HG03103 (cell line): Measurements from ENCODE around the gene UNK.
"Not testable (repeated sequence)": the region's sequence is repeated elsewhere in the genome, so short reads cannot be mapped to it uniquely, and the experiment has no call there.

Experiments used
- ATAC-seq: cut with Tn5 transposase; IDR thresholded peaks from one replicate; pipeline ENCODE4 v1.9.1; 2021; ENCODE audit warnings: low read depth; ENCODE audit not compliant: unreplicated experiment

The UNK gene

DNA sequence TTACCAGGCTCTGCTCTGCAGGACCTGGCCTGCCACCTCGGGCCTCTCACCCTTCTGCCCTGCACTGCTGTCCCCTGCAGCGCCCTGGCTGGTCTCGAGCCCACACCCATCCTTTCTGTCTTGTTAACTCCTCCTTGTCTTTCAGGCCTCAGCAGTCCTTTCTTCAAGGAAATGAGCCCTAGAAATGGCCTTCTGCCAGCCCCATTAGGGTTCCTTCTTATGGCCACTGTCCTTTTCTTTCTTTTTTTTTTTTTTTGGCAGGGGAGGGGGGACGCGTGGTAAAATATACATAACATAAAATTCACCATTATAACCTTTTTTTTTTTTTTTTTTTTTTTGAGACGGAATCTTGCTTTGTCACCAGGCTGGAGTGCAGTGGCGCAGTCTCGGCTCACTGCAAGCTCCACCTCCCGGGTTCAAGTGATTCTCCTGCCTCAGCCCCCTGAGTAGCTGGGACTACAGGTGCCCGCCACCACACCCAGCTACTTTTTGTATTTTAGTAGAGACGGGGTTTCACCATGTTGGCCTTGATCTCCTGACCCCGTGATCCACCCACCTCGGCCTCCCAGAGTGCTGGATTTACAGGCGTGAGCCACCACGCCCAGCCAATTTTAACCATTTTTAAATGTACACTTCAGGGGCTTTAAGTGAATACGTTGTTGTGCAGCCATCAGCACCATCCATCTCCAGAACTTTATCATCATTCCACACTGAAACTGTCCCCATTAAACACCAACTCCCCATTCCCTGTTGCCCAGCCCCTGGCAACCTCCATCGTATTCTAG lies 81.0 kb downstream of the UNK start:
- ATAC-seq, result not testable (repeated sequence)

DNA sequence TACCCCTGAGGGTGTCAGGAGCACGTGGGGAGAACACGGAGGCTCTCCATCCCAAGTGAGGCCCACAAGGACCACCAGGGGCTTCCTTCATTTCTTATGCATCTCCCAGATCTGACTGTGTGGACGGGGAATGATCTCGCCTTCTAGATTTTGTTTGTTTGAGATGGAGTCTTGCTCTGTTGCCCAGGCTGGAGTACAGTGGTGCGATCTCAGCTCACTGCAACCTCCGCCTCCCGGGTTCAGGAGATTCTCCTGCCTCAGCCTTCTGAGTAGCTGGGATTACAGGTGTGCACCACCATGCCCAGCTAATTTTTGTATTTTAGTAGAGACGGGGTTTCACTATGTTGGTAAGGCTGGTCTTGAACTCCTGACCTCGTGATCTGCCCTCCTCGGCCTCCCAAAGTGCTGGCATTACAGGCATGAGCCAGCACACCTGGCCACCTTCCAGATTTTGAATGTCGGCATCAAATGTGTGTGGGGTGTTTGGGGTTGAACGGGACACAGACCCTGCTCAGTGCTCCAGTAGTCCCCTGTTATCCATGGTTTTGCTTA lies 84.2 kb downstream of the UNK start:
- ATAC-seq, result not testable (repeated sequence)

DNA sequence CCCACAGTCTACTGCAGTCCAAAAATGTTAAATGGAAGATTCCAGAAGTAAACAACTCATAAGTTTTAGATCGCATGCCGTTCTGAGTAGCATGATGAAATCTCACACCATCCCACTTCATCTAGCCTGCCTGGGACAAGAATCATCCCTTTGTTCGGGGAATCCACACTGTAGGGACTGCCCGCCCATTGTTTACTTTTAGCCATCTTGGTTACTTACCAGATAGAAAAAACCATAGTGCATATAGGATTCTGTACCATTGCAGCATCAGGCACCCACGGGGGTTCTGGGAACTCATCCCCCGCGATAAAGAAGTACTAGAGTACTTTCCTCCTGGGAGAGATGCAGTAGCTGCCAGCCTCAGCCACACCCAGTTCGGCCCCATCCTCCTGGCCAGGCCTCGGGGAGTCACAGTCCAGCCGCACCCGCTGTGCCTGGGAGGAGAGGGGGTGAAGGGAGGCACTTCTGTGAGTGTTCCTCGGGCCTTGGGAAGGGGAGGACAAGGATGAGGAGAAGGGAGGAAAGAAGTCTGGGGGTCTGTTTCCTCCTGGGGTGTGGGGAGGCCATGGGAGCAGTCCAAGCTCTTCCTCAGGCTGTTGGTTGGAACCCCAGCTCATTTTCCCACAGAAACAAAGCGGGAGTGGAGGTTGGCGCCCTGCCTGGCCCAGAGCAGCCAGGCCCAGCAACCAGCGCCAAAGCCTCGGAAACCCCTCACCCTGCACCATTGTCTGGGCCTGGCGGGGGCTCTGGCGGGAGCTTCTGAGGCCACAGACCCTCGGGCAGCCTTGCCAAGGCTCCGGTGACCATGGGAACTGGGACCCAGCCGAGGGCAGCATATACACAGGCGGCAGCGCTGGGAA lies 84.9 kb downstream of the UNK start:
- ATAC-seq, result no peak

DNA sequence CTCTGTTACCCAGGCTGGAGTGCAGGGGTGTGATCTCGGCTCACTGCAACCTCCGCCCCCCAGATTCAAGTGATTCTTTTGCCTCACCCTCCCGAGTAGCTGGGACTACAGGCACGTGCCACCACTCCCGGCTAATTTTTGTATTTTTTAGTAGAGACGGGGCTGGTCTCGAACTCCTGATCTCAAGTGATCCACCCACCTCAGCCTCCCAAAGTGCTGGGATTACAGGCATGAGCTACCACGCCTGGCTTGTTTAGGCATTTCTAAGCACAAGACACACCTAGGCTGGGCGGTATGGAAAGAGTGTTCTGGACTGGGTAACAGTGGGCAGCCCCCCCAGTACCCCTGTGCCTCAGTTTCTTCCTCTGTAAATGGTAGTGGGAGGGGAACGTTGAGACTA lies 85.6 kb downstream of the UNK start:
- ATAC-seq, result not testable (repeated sequence)

DNA sequence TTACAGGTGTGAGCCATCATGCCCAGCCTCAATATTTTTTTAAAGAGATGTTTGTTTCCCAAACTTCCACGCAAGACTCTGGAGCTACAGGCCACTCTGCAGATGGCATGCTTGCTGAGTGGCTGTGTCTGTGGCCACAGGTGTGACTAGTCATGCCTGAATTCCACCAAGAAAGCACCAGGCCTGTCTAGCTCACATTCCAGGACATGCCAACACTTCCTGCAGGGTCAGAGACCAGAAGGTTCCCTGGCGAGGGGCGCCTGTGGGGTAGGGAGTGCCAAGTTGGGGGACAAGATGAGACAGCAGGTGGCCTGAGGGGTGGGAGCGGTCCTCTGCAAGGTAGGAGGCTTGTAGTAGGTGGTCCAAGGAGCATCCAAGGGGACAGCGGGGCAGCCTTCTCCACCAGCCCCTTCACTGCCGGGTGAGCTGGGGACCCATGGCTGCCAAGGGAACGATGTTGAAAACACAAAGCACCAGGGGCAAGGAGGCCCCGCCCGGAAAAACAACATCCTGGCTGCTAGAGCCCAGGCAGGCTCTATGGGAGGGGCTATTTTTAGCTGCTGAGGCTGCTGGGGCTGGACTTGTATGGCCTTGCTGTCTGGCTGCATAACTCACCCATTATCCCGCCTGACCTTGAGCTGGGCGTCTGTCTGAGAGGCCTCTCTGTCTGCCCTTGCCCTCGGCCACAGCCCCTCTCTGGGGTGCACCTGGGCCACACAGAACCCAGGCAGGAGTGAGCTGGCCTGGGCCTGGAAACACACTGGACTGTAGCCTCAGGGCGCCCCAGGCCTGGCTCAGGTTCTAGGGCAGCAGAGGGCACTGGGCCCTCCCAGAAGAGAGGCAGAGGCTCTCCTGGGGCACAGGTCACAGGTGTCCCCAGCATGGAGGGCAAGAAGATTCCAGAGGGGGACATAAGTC lies 88.1 kb downstream of the UNK start:
- ATAC-seq, result no peak

DNA sequence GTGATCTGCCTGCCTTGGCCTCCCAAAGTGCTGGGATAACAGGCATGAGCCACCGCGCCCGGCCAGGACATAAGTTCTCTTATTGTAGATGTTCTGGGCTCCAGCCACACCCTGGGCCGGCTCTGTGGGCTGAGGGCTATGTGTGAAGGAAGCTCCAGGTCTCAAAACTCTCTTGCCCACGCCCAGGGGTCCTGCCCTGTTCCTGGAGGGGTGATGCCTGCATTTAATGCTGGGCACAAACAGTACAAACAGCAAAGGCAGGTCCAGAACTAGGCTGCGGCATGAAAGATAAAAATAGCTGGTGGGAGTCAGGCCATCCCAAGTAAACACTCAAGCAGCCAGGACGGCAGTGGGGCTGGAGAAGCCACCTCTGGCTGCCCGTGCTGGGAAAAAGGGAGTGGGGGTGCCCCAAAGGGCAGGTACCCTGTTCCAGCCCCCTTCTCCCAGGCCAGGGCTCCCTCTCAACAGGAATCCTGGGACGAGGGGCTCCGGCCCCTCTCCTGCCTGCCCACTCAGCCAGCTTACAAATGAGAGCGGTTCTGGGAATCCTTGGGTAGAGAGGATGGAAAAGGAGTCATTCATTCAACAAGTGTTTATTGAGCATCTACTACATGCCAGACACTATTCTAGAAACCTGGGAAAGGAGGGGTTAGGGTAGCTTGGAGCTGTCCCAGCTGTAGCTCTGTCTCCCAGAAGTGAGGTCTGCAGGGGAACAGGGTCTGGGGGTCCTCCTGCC lies 89.1 kb downstream of the UNK start:
- no peak for ATAC-seq

DNA sequence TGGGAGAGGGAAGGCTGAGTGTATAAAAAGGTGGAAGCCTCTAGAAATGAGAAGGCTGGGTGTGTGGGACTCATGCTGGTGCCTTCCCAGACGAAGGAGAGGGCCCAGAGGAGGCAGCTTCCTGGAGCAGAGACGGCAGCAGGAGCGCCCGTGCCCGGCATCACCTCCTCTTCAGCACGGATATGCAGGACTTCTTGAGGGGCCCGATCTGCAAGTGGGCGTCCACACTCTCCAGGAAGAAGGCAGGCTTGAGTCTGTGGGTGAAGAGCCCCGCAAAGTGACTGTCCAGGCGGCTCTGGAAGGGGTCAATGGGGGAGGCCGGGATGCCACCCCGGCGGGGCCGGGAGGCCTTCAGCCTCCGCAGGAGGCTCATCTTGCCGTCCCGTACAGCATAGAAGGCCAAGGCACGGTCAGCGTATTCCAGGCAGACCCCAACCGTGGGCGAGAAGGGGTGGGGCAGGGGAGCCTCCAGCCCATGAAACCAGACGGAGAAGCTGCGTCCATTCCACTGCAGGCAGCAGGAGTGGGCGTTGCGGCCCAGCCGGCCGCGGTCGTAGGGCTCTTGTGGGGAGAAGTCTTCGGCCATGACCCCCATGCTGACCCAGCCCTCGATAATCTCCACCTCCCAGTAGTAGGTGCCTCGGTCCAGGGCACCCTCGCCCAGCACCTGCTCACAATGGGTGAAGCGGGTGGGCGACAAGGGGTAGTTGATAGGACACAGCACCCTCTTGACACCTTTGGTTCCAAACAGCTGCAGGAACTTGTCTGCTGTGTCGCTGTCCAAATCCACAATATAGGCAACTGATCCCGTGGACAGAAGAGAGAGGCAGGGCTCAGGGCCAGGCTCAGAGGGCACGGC lies 89.9 kb downstream of the UNK start:
- ATAC-seq, result no peak
